Mesodermal cell (in vitro differentiated cells): ENCODE results near the gene AURKA.

ENCODE experiments used
- H3K27ac ChIP-seq: 2 replicates; pipeline ENCODE4 v1.7.0; 2013; ENCODE audit warnings: mild to moderate bottlenecking, low read depth, low read length, moderate library complexity; ENCODE audit not compliant: severe bottlenecking
- H3K36me3 ChIP-seq: 2 replicates; pipeline ENCODE4 v1.7.1; 2013; ENCODE audit warnings: mild to moderate bottlenecking, low read length, moderate library complexity; ENCODE audit not compliant: control insufficient read depth, insufficient read depth
- H3K4me1 ChIP-seq: one replicate; pipeline ENCODE4 v1.7.1; 2013; ENCODE audit warnings: mild to moderate bottlenecking, low read length; ENCODE audit not compliant: insufficient read depth, control insufficient read depth, poor library complexity, severe bottlenecking
- H3K4me3 ChIP-seq: 2 replicates; pipeline ENCODE4 v1.7.0; 2013; ENCODE audit warnings: low read length, control low read depth, mild to moderate bottlenecking; ENCODE audit not compliant: insufficient read depth, poor library complexity, severe bottlenecking; ENCODE audit errors: extremely low read depth
- H3K9me3 ChIP-seq: 2 replicates; pipeline ENCODE4 v1.7.1; 2013; ENCODE audit warnings: mild to moderate bottlenecking, low read length, moderate library complexity; ENCODE audit not compliant: control insufficient read depth
- WGBS, 2 experiments: methylation state at CpG; one replicate each; pipeline ENCODE4 v1.1.5; 2013; ENCODE audit warnings: missing lambda C conversion rate in 2 of 2; ENCODE audit not compliant: insufficient coverage in 2 of 2; 5-methylcytosine and 5-hydroxymethylcytosine counted together

The AURKA gene

GRCh38 chr20:56360133-56360907 is 31.7 kb downstream of the AURKA start:
- H3K4me3 ChIP-seq = peak overlapping the region; percentile 84
- H3K27ac ChIP-seq = peak overlapping the region; percentile 71
- H3K9me3 ChIP-seq = no peaks in the 10 kb centered on the region
- 67 to 69% methylated on average over 9 to 12 of the region's 14 CpGs for WGBS, 2 experiments
- H3K4me1 ChIP-seq = peaks cover 12% of the 10 kb centered on the region
- peaks cover 40% of the 10 kb centered on the region for H3K36me3 ChIP-seq

DNA sequence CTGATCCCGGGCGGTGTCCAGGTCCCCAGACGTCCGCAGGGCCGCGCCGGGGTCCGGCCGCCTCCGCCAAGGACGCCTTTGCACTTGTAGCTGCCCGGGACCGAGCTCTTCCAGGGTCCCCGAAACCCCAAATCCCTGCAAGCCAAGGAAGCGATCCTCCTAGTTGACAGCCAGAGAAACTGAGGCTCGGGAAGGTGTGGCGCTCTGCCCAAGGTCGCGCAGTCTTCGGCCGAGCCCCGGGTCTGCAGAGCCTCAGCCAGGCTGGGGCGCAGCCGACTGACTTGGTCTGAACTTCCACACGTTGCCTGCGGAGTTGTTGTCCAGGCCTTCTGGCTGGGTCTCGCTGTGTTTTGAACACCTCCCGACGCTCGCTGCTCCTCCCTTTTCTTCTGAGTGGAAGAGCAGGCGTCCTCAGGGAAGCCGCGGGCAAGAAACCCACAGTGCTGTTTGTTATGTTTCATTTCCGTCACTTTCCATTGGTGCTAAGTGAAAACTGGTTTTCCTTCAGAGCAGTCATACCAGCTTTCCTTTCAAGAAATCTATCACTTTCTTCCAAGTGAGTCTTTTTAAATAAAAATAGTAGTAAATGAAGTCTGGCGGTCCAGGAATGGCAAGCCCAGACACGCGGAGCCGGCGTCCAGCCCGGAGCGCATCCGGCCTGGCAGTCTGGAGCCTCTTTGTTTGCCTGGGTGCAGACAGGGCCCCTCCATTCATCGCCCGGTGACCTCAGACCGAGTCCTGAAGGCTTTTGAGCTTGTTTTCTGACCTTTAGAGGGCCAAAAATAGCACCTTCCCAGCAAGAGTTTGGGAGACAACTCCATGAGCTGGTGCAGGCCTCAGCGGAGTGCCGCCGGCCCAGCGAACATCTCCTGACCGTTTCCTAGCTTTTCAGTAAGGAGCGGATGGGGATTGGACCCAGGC is 32.5 kb downstream of the AURKA start:
- Histone ChIP-seq H3K27ac (peak overlapping the region; percentile 71), H3K36me3 (peaks cover 33% of the 10 kb centered on the region), H3K4me1 (peaks cover 12% of the 10 kb centered on the region), H3K9me3 (no peaks in the 10 kb centered on the region), H3K4me3 (peak overlapping the region; percentile 84)
- WGBS, 2 experiments = 22 to 34% methylated on average over 40 to 47 of the region's 51 CpGs

DNA sequence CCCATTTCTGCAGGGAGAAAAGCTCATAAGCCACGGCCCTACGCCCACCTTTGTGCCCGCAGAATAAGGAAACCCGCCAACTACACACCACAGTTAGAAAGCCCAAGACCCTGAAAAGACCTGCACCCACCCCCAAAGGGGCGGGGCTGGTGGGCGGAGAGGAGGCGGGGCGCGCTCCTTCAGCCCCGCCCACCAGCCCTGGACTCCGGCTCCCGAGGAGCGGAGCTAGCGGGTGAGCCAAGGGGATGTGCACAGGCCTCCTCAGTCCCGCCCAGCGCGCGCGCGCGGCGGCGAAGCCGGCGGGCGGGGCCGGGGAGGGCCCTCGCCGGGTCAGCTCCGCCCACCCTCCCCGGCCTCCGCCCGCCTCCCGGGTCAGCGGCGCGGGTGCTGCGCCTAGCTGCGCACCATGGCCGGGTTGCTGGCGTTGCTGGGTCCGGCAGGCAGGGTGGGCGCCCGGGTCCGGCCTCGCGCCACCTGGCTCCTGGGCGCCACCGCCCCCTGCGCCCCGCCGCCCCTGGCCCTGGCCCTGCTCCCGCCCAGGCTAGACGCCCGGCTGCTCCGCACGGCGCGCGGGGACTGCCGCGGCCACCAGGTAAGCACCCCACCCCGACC is 33.3 kb downstream of the AURKA start, which contains the start of gene FAM210B:
Gene FAM210B, plus strand, starts transcription at position 375 of the 612 bp plus-strand sequence. Its CDS starts 32 bp downstream, at position 407.
- peak within 1 kb of the TSS; percentile 84 for H3K4me3 ChIP-seq
- 1% methylated on average over 26 to 51 of the region's 63 CpGs for WGBS, 2 experiments
- no peaks in the 10 kb centered on the region for H3K9me3 ChIP-seq
- peak within 1 kb of the TSS; percentile 71 for H3K27ac ChIP-seq
- H3K4me1 ChIP-seq = peaks cover 12% of the 10 kb centered on the region
- H3K36me3 ChIP-seq = peaks cover 26% of the 10 kb centered on the region

GRCh38 chr20:56358070-56358469 is 33.9 kb downstream of the AURKA start:
- whole genome bisulfite sequencing, 2 experiments = no CpG with 5 or more reads among the region's 6 CpGs
- Histone ChIP-seq H3K27ac (no peak overlapping the region), H3K36me3 (peaks cover 26% of the 10 kb centered on the region), H3K4me1 (peaks cover 12% of the 10 kb centered on the region), H3K4me3 (peak overlapping the region; percentile 84), H3K9me3 (no peaks in the 10 kb centered on the region)

DNA sequence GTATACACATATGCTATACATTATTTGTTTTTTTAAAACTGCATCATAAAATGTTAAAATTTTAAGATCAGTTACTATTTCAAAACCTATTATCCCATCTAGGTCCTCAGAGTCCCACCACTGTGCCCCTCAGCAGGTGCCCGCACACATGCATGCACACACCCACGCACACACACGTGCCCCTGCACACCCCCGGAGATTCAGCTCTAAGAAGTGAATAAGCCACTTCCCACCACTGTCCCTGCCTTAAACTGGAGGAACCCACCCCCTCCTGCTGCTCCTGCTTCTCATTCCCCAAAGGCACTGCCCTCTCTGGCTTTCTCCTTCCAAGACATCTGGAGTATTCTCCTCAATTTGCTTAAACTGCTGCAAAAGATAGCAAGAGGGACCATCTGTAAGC is 38.7 kb downstream of the AURKA start:
- Histone ChIP-seq H3K4me1 (peaks cover 5% of the 10 kb centered on the region), H3K36me3 (no peaks in the 10 kb centered on the region), H3K4me3 (no peak overlapping the region), H3K9me3 (no peaks in the 10 kb centered on the region), H3K27ac (no peak overlapping the region)
- 83 to 94% methylated on average over 1 to 4 of the region's 4 CpGs for WGBS, 2 experiments

GRCh38 chr20:56352345-56353055 is 39.5 kb downstream of the AURKA start:
- Histone ChIP-seq H3K36me3 (no peaks in the 10 kb centered on the region), H3K4me1 (peaks cover 14% of the 10 kb centered on the region), H3K27ac (no peak overlapping the region), H3K4me3 (no peak overlapping the region), H3K9me3 (no peaks in the 10 kb centered on the region)
- 73 to 87% methylated on average over 2 to 4 of the region's 5 CpGs for WGBS, 2 experiments

- H3K4me1 ChIP-seq = peaks cover 14% of the 10 kb centered on the region
- H3K4me3 ChIP-seq = no peak overlapping the region
- H3K36me3 ChIP-seq = no peaks in the 10 kb centered on the region
- no CpG with 5 or more reads among the region's 2 CpGs for WGBS, 2 experiments
- H3K9me3 ChIP-seq = no peaks in the 10 kb centered on the region
- H3K27ac ChIP-seq = no peak overlapping the region
Observed at GRCh38 chr20:56350842-56351241, 41.2 kb downstream of the AURKA start.

GRCh38 chr20:56348746-56349145 is 43.3 kb downstream of the AURKA start:
- H3K4me3 ChIP-seq = no peak overlapping the region
- H3K9me3 ChIP-seq = no peaks in the 10 kb centered on the region
- peaks cover 14% of the 10 kb centered on the region for H3K4me1 ChIP-seq
- no peak overlapping the region for H3K27ac ChIP-seq
- H3K36me3 ChIP-seq = no peaks in the 10 kb centered on the region
- 22 to 25% methylated on average over 2 of the region's 3 CpGs for WGBS, 2 experiments

GRCh38 chr20:56348305-56348693 is 43.7 kb downstream of the AURKA start:
- Histone ChIP-seq H3K27ac (peak overlapping the region; percentile 12), H3K9me3 (no peaks in the 10 kb centered on the region), H3K36me3 (no peaks in the 10 kb centered on the region), H3K4me3 (no peak overlapping the region), H3K4me1 (peaks cover 14% of the 10 kb centered on the region)
- WGBS, 2 experiments = 0 to 27% methylated on average over 2 to 4 of the region's 5 CpGs
